GM23338 (cell line): ENCODE results near the gene ATP13A1. TPM values are rescaled to one million over a fixed set of nuclear protein-coding genes. Genes with fewer than 3 reads are reported as not detected.

Source experiments
- ATAC-seq: fragments of 200-7000 bp; cut with Tn5 transposase; 3 replicates; pipeline ENCODE4 v1.9.1; 2020
- DNase-seq: peaks from one replicate; pipeline ENCODE4 v3.0.0-alpha.2; 2015; ENCODE audit warnings: low spot score
- H2AFZ ChIP-seq: fragments of 200-600 bp; sonication (generic); 2 replicates; pipeline ENCODE4 v1.8.0; 2016; ENCODE audit warnings: antibody characterized with exemption, mild to moderate bottlenecking, moderate library complexity
- H3F3A ChIP-seq: fragments of 200-600 bp; sonication (generic); replicated peaks from 2 replicates; pipeline ENCODE4 v1.8.0; 2017; ENCODE audit warnings: antibody characterized with exemption, mixed run types, low read depth
- H3K27ac ChIP-seq: fragments of 200-600 bp; sonication (generic); 2 replicates; pipeline ENCODE4 v1.6.1; 2016; ENCODE audit warnings: low read depth
- H3K27me3 ChIP-seq: fragments of 200-600 bp; sonication (generic); 2 replicates; pipeline ENCODE4 v1.8.0; 2016; ENCODE audit warnings: mild to moderate bottlenecking, mixed run types, moderate library complexity; ENCODE audit not compliant: insufficient read depth
- H3K36me3 ChIP-seq: fragments of 200-600 bp; sonication (generic); 2 replicates; pipeline ENCODE4 v1.8.0; 2016; ENCODE audit warnings: mild to moderate bottlenecking; ENCODE audit not compliant: insufficient read depth
- H3K4me1 ChIP-seq: fragments of 200-600 bp; sonication (generic); 2 replicates; pipeline ENCODE4 v1.8.0; 2016; ENCODE audit warnings: mild to moderate bottlenecking, moderate library complexity; ENCODE audit not compliant: insufficient read depth
- H3K4me2 ChIP-seq: fragments of 200-600 bp; sonication (generic); 2 replicates; pipeline ENCODE4 v1.7.1; 2017; ENCODE audit warnings: mixed run types
- H3K4me3 ChIP-seq: fragments of 200-600 bp; sonication (generic); 2 replicates; pipeline ENCODE4 v1.6.1; 2016; ENCODE audit warnings: mixed run types
- H3K79me2 ChIP-seq: fragments of 200-600 bp; sonication (generic); replicated peaks from 2 replicates; pipeline ENCODE4 v1.8.0; 2017; ENCODE audit warnings: mild to moderate bottlenecking; ENCODE audit not compliant: insufficient read depth
- H3K9me2 ChIP-seq: fragments of 200-600 bp; sonication (generic); 2 replicates; pipeline ENCODE4 v1.8.0; 2017; ENCODE audit not compliant: insufficient read depth
- H4K20me1 ChIP-seq: fragments of 200-600 bp; sonication (generic); replicated peaks from 2 replicates; pipeline ENCODE4 v1.8.0; 2017; ENCODE audit warnings: mild to moderate bottlenecking; ENCODE audit not compliant: insufficient read depth
- H3K27ac Mint-ChIP-seq: 2 replicates; pipeline ENCODE4 v1.8.0; 2020; ENCODE audit warnings: inconsistent platforms, mild to moderate bottlenecking, moderate library complexity, mixed read lengths
- H3K27me3 Mint-ChIP-seq: 3 replicates; pipeline ENCODE4 v1.8.0; 2022; ENCODE audit warnings: low read depth, mild to moderate bottlenecking, moderate library complexity, mixed read lengths, inconsistent platforms; ENCODE audit not compliant: insufficient read depth, poor library complexity
- H3K36me3 Mint-ChIP-seq: 3 replicates; pipeline ENCODE4 v1.8.0; 2021; ENCODE audit warnings: low read depth, mild to moderate bottlenecking, inconsistent platforms, moderate library complexity, mixed read lengths
- H3K4me1 Mint-ChIP-seq: 3 replicates; pipeline ENCODE4 v1.8.0; 2020; ENCODE audit warnings: mild to moderate bottlenecking, inconsistent platforms, mixed read lengths
- H3K4me3 Mint-ChIP-seq: 3 replicates; pipeline ENCODE4 v1.8.0; 2021; ENCODE audit warnings: moderate library complexity, mild to moderate bottlenecking, inconsistent platforms, mixed read lengths
- H3K9me3 Mint-ChIP-seq: 3 replicates; pipeline ENCODE4 v1.8.0; 2020; ENCODE audit warnings: moderate library complexity, mild to moderate bottlenecking, inconsistent platforms, mixed read lengths
- CREB1 ChIP-seq: fragments of 250-450 bp; sonication (Bioruptor Pico); IDR thresholded peaks from 2 replicates; pipeline ENCODE4 v1.5.0; 2020; ENCODE audit warnings: low read depth, mild to moderate bottlenecking, moderate library complexity
- CTCF ChIP-seq, 2 experiments: fragments of 200-600 bp in 1 of 2; sonication (generic) in 1 of 2; conservative IDR thresholded peaks; 2 replicates each; pipeline versions ENCODE4 v1.5.1 to v1.6.1; 2016 to 2017; ENCODE audit warnings: antibody characterized with exemption in 2 of 2, low read depth in 2 of 2, mild to moderate bottlenecking in 2 of 2, moderate library complexity in 1 of 2
- EZH2 ChIP-seq: fragments of 200-600 bp; sonication (generic); IDR thresholded peaks from one replicate; pipeline ENCODE4 v1.8.0; 2017; ENCODE audit warnings: antibody characterized with exemption, mild to moderate bottlenecking, low read depth; ENCODE audit not compliant: unreplicated experiment
- NANOG ChIP-seq: IDR thresholded peaks from 2 replicates; pipeline ENCODE4 v1.6.1; 2016; ENCODE audit warnings: antibody characterized with exemption, borderline replicate concordance
- POLR2AphosphoS5 ChIP-seq: IDR thresholded peaks from 2 replicates; pipeline ENCODE4 v1.6.1; 2016; ENCODE audit warnings: antibody characterized with exemption, low read depth
- STAT1 ChIP-seq: IDR thresholded peaks from one replicate; pipeline ENCODE4 v1.6.1; 2016; ENCODE audit warnings: antibody characterized with exemption; ENCODE audit not compliant: unreplicated experiment
- ZNF114 ChIP-seq: fragments of 250-450 bp; sonication (Bioruptor Pico); IDR thresholded peaks from 2 replicates; pipeline ENCODE4 v1.5.0; 2020; ENCODE audit warnings: mild to moderate bottlenecking, moderate library complexity
- ZNF462 ChIP-seq: fragments of 250-450 bp; sonication (Bioruptor Pico); IDR thresholded peaks from 2 replicates; pipeline ENCODE4 v1.5.0; 2020; ENCODE audit warnings: mild to moderate bottlenecking, moderate library complexity
- polyA plus RNA-seq: library from polyadenylated mRNA; unstranded; fragments of >200 nt; fragmentation: Nextera tagmentation; extraction: Ambion mirVana; gene quantifications from 2 replicates; pipeline ENCODE4 v1.2.1, GENCODE V29; 2016
- total RNA-seq: library from RNA; depleted of rRNA; stranded (reverse); fragments of >200 nt; shearing (Covaris generic); gene quantifications from 2 replicates; pipeline ENCODE4 v1.2.3, GENCODE V29; 2014

Gene ATP13A1
- total and polyA plus RNA-seq, 2 experiments from 2014 or later: 38.1 to 307 TPM

GRCh38 chr19:19657397-19657783 lies 6.1 kb downstream of the ATP13A1 start:
- DNase-seq (no peak), ATAC-seq (no peak)
- H3K4me1 ChIP-seq: peaks cover 5% of the 10 kb centered on the region
- no peaks in the 10 kb centered on the region for H3K9me2 ChIP-seq
- H3K4me2 ChIP-seq: no peak overlapping the region
- H3K36me3 ChIP-seq: peaks cover 28% of the 10 kb centered on the region; the same call in 1 of the 2 replicates
- peaks cover 6% of the 10 kb centered on the region; the same call in 1 of the 2 replicates for H3F3A ChIP-seq
- no peak overlapping the region for H3K27ac Mint-ChIP-seq
- H3K4me3 Mint-ChIP-seq: no peak overlapping the region
- no peak overlapping the region for H3K4me3 ChIP-seq
- no peak overlapping the region for H2AFZ ChIP-seq
- H3K27me3 ChIP-seq: no peaks in the 10 kb centered on the region
- peaks cover 77% of the 10 kb centered on the region for H3K36me3 Mint-ChIP-seq
- no peak overlapping the region for H3K27ac ChIP-seq
- TF ChIP-seq ZNF114 (CRISPR knock-in tag): no peak
- no peak for TF ChIP-seq STAT1
- no peak for TF ChIP-seq CREB1
- TF ChIP-seq EZH2: no peak
- TF ChIP-seq NANOG: no peak
- no peak for TF ChIP-seq CTCF (conservative IDR thresholded peaks at IDR 0.05; ENCODE audit: low read depth in 2 of 2)
- peaks cover 14% of the 10 kb centered on the region; the same call in 1 of the 2 replicates for H4K20me1 ChIP-seq
- H3K27me3 Mint-ChIP-seq: peaks cover 10% of the 10 kb centered on the region
- H3K9me3 Mint-ChIP-seq: no peaks in the 10 kb centered on the region
- peaks cover 34% of the 10 kb centered on the region for H3K79me2 ChIP-seq
- peaks cover 13% of the 10 kb centered on the region for H3K4me1 Mint-ChIP-seq

- Mint-ChIP-seq H3K4me3 (no peak overlapping the region), H3K36me3 (peaks cover 81% of the 10 kb centered on the region), H3K4me1 (peaks cover 6% of the 10 kb centered on the region; the same call in 2 of the 3 replicates), H3K27me3 (peaks cover 10% of the 10 kb centered on the region), H3K27ac (no peak overlapping the region), H3K9me3 (no peaks in the 10 kb centered on the region)
- Histone ChIP-seq H3K27ac (no peak overlapping the region), H3F3A (0 out of 2 replicates have a peak, but pooled peaks cover 2% of the 10 kb centered on the region), H2AFZ (no peak overlapping the region), H3K4me1 (no peaks in the 10 kb centered on the region), H4K20me1 (peaks cover 10% of the 10 kb centered on the region; the same call in 1 of the 2 replicates), H3K36me3 (peaks cover 30% of the 10 kb centered on the region; the same call in 1 of the 2 replicates), H3K9me2 (no peaks in the 10 kb centered on the region), H3K4me2 (no peak overlapping the region), H3K4me3 (no peak overlapping the region), H3K79me2 (peaks cover 27% of the 10 kb centered on the region), H3K27me3 (no peaks in the 10 kb centered on the region)
- no peak for ATAC-seq
- no peak for DNase-seq
- TF ChIP-seq ZNF462 (CRISPR knock-in tag): no peak
- TF ChIP-seq POLR2AphosphoS5: no peak
- no peak for TF ChIP-seq CREB1
- no peak for TF ChIP-seq CTCF (conservative IDR thresholded peaks at IDR 0.05; ENCODE audit: low read depth in 2 of 2)
These were observed 6.8 kb downstream of the ATP13A1 start for GRCh38 chr19:19656451-19657396.
